ENCODE measurements around the gene DEUP1.

DNA sequence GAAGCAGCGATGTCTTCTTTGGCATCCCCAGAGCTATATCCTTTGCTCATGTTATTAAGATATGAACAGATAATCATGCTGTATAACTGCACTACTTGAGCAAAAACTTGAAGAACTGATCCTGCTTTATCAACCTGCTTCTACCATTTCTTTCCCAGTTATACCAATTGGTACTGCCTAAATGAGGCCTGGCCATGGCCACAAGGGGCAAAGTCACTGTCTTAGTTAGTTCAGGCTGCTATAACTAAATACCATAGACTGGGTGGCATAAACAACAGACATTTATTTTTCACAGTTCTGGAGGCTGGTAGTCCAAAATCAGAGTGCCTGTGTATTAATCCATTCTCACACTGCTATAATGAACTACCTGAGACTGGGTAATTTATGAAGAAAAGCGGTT, 37.5 kb downstream of the DEUP1 start:
- TF ChIP-seq, protein P1, sequence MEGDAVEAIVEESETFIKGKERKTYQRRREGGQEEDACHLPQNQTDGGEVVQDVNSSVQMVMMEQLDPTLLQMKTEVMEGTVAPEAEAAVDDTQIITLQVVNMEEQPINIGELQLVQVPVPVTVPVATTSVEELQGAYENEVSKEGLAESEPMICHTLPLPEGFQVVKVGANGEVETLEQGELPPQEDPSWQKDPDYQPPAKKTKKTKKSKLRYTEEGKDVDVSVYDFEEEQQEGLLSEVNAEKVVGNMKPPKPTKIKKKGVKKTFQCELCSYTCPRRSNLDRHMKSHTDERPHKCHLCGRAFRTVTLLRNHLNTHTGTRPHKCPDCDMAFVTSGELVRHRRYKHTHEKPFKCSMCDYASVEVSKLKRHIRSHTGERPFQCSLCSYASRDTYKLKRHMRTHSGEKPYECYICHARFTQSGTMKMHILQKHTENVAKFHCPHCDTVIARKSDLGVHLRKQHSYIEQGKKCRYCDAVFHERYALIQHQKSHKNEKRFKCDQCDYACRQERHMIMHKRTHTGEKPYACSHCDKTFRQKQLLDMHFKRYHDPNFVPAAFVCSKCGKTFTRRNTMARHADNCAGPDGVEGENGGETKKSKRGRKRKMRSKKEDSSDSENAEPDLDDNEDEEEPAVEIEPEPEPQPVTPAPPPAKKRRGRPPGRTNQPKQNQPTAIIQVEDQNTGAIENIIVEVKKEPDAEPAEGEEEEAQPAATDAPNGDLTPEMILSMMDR (IDR thresholded peaks at IDR 0.05), result no peak
- TF ChIP-seq POLR2AphosphoS5 (IDR thresholded peaks at IDR 0.05), result no peak
- no peak for TF ChIP-seq POLR2A (IDR thresholded peaks at IDR 0.05)
